ENCODE data around the gene GPATCH3. TPM values are rescaled to one million over a fixed set of nuclear protein-coding genes. Genes with fewer than 3 reads are reported as not detected.
"Not testable (repeated sequence)": the region's sequence is repeated elsewhere in the genome, so short reads cannot be mapped to it uniquely, and the experiment has no call there.

GPATCH3 gene
- total RNA-seq, 2 donors from 2014 or later: 7.1 to 9.2 TPM

- intact Hi-C loops (cut with DNase I): no loop called here
- DNase-seq (ENCODE audit: low spot score): no peak
Measured at GRCh38 chr1:26853600-26853999, 46.7 kb downstream of the GPATCH3 start.

- intact Hi-C loops (cut with DNase I): no loop called here
- DNase-seq (ENCODE audit: low spot score): peak; percentile 96
Measured at GRCh38 chr1:26853156-26853555, 47.1 kb downstream of the GPATCH3 start.

GRCh38 chr1:26852701-26853100, 47.6 kb downstream of the GPATCH3 start:
- intact Hi-C loops (cut with DNase I): no loop called here
- DNase-seq (ENCODE audit: low spot score): no peak

GRCh38 chr1:26851106-26851684, 49.1 kb downstream of the GPATCH3 start:
- intact Hi-C loops (cut with DNase I): no loop called here

GRCh38 chr1:26848941-26849774, 51.1 kb downstream of the GPATCH3 start:
- intact Hi-C loops (cut with DNase I): no loop called here
- no peak for DNase-seq (ENCODE audit: low spot score)

More at GRCh38 chr1:26851106-26851684, 49.1 kb downstream of the GPATCH3 start:
- DNase-seq (ENCODE audit: low spot score): no peak

GRCh38 chr1:26848499-26848898, 51.8 kb downstream of the GPATCH3 start:
- DNase-seq (ENCODE audit: low spot score): no peak
- intact Hi-C loops (cut with DNase I): no loop called here

GRCh38 chr1:26847826-26848225, 52.4 kb downstream of the GPATCH3 start:
- DNase-seq (ENCODE audit: low spot score); intact Hi-C loops (cut with DNase I): not testable (repeated sequence)

- DNase-seq (ENCODE audit: low spot score): no peak
- intact Hi-C loops (cut with DNase I): no loop called here
Measured at GRCh38 chr1:26844424-26845196, 55.7 kb downstream of the GPATCH3 start.

Other genes with a start within 250 kb of the GPATCH3 start
- gene ARID1A, start 204.5 kb downstream of the GPATCH3 start, total RNA-seq: 10 to 100 TPM; 48.1 to 48.6 TPM
- 1 to 10 TPM; 6.3 to 7.9 TPM for gene PIGV, start 112.5 kb downstream of the GPATCH3 start, total RNA-seq
- 10 to 100 TPM; 17.4 to 17.7 TPM for gene ZDHHC18, start 73.8 kb downstream of the GPATCH3 start, total RNA-seq
- gene SFN, start 37.3 kb downstream of the GPATCH3 start, total RNA-seq: 1 to 10 TPM; 1.2 to 6.7 TPM
- gene GPN2, start 10.2 kb downstream of the GPATCH3 start, total RNA-seq: 10 to 100 TPM; 17.7 to 19.4 TPM
- not detected for gene NR0B2, start 13.5 kb upstream of the GPATCH3 start, total RNA-seq
- 10 to 100 TPM; 43.0 to 48.4 TPM for gene NUDC, start 21.3 kb upstream of the GPATCH3 start, total RNA-seq
- gene KDF1, start 60.0 kb upstream of the GPATCH3 start, total RNA-seq: not detected
- gene TRNP1, start 93.2 kb upstream of the GPATCH3 start, total RNA-seq: 10 to 100 TPM; 10.7 to 13.2 TPM
- gene TENT5B, start 112.4 kb upstream of the GPATCH3 start, total RNA-seq: 10 to 100 TPM; 41.2 to 43.7 TPM